Muscle layer of duodenum (tissue), 2 donors: ENCODE measurements around the gene INTS6L.

ENCODE experiments used
- H3K27ac ChIP-seq: one replicate; pipeline ENCODE4 v1.7.0; 2013; ENCODE audit warnings: mild to moderate bottlenecking, low read length
- H3K27me3 ChIP-seq: one replicate; pipeline ENCODE4 v1.7.0; 2013; ENCODE audit warnings: low read depth, mild to moderate bottlenecking, control low read depth, low read length
- H3K36me3 ChIP-seq, 2 donors: one replicate each; pipeline ENCODE4 v1.7.0; 2013; ENCODE audit warnings: low read length in 2 of 2, control low read depth in 1 of 2, mild to moderate bottlenecking in 1 of 2; ENCODE audit not compliant: insufficient read depth in 2 of 2, control insufficient read depth in 1 of 2
- H3K4me1 ChIP-seq, 2 donors: one replicate each; pipeline ENCODE4 v1.7.0; 2013; ENCODE audit warnings: low read length in 2 of 2, mild to moderate bottlenecking in 2 of 2, control low read depth in 1 of 2, moderate library complexity in 1 of 2; ENCODE audit not compliant: insufficient read depth in 2 of 2, control insufficient read depth in 1 of 2
- H3K4me3 ChIP-seq, 2 donors: one replicate each; pipeline ENCODE4 v1.7.0; 2013; ENCODE audit warnings: low read length in 2 of 2, low read depth in 1 of 2, mild to moderate bottlenecking in 1 of 2
- H3K9me3 ChIP-seq, 2 donors: one replicate each; pipeline ENCODE4 v1.7.0; 2013; ENCODE audit warnings: low read length in 2 of 2, control low read depth in 1 of 2, mild to moderate bottlenecking in 1 of 2; ENCODE audit not compliant: control insufficient read depth in 1 of 2
- donor health status: healthy.

The INTS6L gene

GRCh38 chrX:135625995-135626394 lies 105.5 kb downstream of the INTS6L start:
- H3K9me3 ChIP-seq = no peaks in the 10 kb centered on the region
- no peak overlapping the region for H3K27ac ChIP-seq
- H3K27me3 ChIP-seq = no peaks in the 10 kb centered on the region
- no peaks in the 10 kb centered on the region for H3K36me3 ChIP-seq
- H3K4me1 ChIP-seq = no peaks in the 10 kb centered on the region
- H3K4me3 ChIP-seq = no peak overlapping the region

- Histone ChIP-seq H3K27me3 (no peaks in the 10 kb centered on the region), H3K4me3 (no peak overlapping the region), H3K36me3 (no peaks in the 10 kb centered on the region), H3K9me3 (no peaks in the 10 kb centered on the region), H3K27ac (no peak overlapping the region), H3K4me1 (no peaks in the 10 kb centered on the region)
Observed at GRCh38 chrX:135629342-135629741, 108.9 kb downstream of the INTS6L start.
